Measurements from ENCODE around the gene CDKN1C.

CDKN1C gene

GRCh38 chr11:2839395-2839943 lies 46.1 kb downstream of the CDKN1C start:
- ATAC-seq (ENCODE audit: low read depth) (no peak), DNase-seq (ENCODE audit: low spot score) (no peak)
- no peaks in the 10 kb centered on the region for H3K9me3 ChIP-seq (ENCODE audit: severe bottlenecking)
- H3K36me3 ChIP-seq (ENCODE audit: low read depth), result no peaks in the 10 kb centered on the region
- peaks cover 3% of the 10 kb centered on the region for H3K4me1 ChIP-seq (ENCODE audit: insufficient read depth, poor library complexity, severe bottlenecking)
- H3K27ac ChIP-seq (ENCODE audit: poor library complexity, severe bottlenecking), result no peak overlapping the region
- no peak for TF ChIP-seq CTCF (IDR thresholded peaks at IDR 0.05; ENCODE audit: poor library complexity, severe bottlenecking)
- H3K27me3 ChIP-seq (ENCODE audit: insufficient read depth, poor library complexity, severe bottlenecking), result no peaks in the 10 kb centered on the region
- no peak overlapping the region for H3K4me3 ChIP-seq (ENCODE audit: severe bottlenecking)

- ATAC-seq (ENCODE audit: low read depth) (no peak), DNase-seq (ENCODE audit: low spot score) (no peak)
- Histone ChIP-seq H3K4me1 (ENCODE audit: insufficient read depth, poor library complexity, severe bottlenecking) (peaks cover 2% of the 10 kb centered on the region), H3K9me3 (ENCODE audit: severe bottlenecking) (no peaks in the 10 kb centered on the region), H3K4me3 (ENCODE audit: severe bottlenecking) (no peak overlapping the region), H3K27me3 (ENCODE audit: insufficient read depth, poor library complexity, severe bottlenecking) (no peaks in the 10 kb centered on the region), H3K27ac (ENCODE audit: poor library complexity, severe bottlenecking) (no peak overlapping the region), H3K36me3 (ENCODE audit: low read depth) (no peaks in the 10 kb centered on the region)
- no peak for TF ChIP-seq CTCF (IDR thresholded peaks at IDR 0.05; ENCODE audit: poor library complexity, severe bottlenecking)
These were observed 46.8 kb downstream of the CDKN1C start for GRCh38 chr11:2838676-2839294.

GRCh38 chr11:2838091-2838490 lies 47.5 kb downstream of the CDKN1C start:
- no peak for DNase-seq (ENCODE audit: low spot score)
- Histone ChIP-seq H3K27me3 (ENCODE audit: insufficient read depth, poor library complexity, severe bottlenecking) (no peaks in the 10 kb centered on the region), H3K27ac (ENCODE audit: poor library complexity, severe bottlenecking) (no peak overlapping the region), H3K36me3 (ENCODE audit: low read depth) (no peaks in the 10 kb centered on the region), H3K9me3 (ENCODE audit: severe bottlenecking) (no peaks in the 10 kb centered on the region), H3K4me3 (ENCODE audit: severe bottlenecking) (no peak overlapping the region), H3K4me1 (ENCODE audit: insufficient read depth, poor library complexity, severe bottlenecking) (no peaks in the 10 kb centered on the region)
- ATAC-seq (ENCODE audit: low read depth), result no peak
- no peak for TF ChIP-seq CTCF (IDR thresholded peaks at IDR 0.05; ENCODE audit: poor library complexity, severe bottlenecking)

- TF ChIP-seq CTCF (IDR thresholded peaks at IDR 0.05; ENCODE audit: poor library complexity, severe bottlenecking), result no peak
- ATAC-seq (ENCODE audit: low read depth), result no peak
- no peak overlapping the region for H3K27ac ChIP-seq (ENCODE audit: poor library complexity, severe bottlenecking)
These were observed 47.9 kb downstream of the CDKN1C start for GRCh38 chr11:2837651-2838050.

GRCh38 chr11:2837096-2837601 lies 48.4 kb downstream of the CDKN1C start:
- Histone ChIP-seq H3K4me1 (ENCODE audit: insufficient read depth, poor library complexity, severe bottlenecking) (no peaks in the 10 kb centered on the region), H3K27ac (ENCODE audit: poor library complexity, severe bottlenecking) (no peak overlapping the region), H3K4me3 (ENCODE audit: severe bottlenecking) (no peak overlapping the region), H3K27me3 (ENCODE audit: insufficient read depth, poor library complexity, severe bottlenecking) (no peaks in the 10 kb centered on the region), H3K36me3 (ENCODE audit: low read depth) (no peaks in the 10 kb centered on the region), H3K9me3 (ENCODE audit: severe bottlenecking) (no peaks in the 10 kb centered on the region)
- no peak for TF ChIP-seq CTCF (IDR thresholded peaks at IDR 0.05; ENCODE audit: poor library complexity, severe bottlenecking)
- ATAC-seq (ENCODE audit: low read depth) (no peak), DNase-seq (ENCODE audit: low spot score) (no peak)

More at GRCh38 chr11:2837651-2838050, 47.9 kb downstream of the CDKN1C start:
- no peaks in the 10 kb centered on the region for H3K4me1 ChIP-seq (ENCODE audit: insufficient read depth, poor library complexity, severe bottlenecking)
- H3K9me3 ChIP-seq (ENCODE audit: severe bottlenecking), result no peaks in the 10 kb centered on the region
- H3K27me3 ChIP-seq (ENCODE audit: insufficient read depth, poor library complexity, severe bottlenecking), result no peaks in the 10 kb centered on the region
- no peaks in the 10 kb centered on the region for H3K36me3 ChIP-seq (ENCODE audit: low read depth)
- no peak overlapping the region for H3K4me3 ChIP-seq (ENCODE audit: severe bottlenecking)
- DNase-seq (ENCODE audit: low spot score), result no peak
